Keratinocyte (primary cell): Measurements from ENCODE around the gene GDPD5.

Experiments
- EZH2 ChIP-seq: IDR thresholded peaks from one replicate; pipeline ENCODE4 v1.6.1; 2012; ENCODE audit warnings: inconsistent platforms, mild to moderate bottlenecking, low read length, moderate library complexity
- TF ChIP-seq, protein P1 (sequence below), 3 experiments: IDR thresholded peaks in 1 of 3; conservative IDR thresholded peaks in 1 of 3; optimal IDR thresholded peaks in 1 of 3; 2 replicates in 2 of 3; 3 replicates in 1 of 3; pipeline versions ENCODE3 to v1.5.1; 2011; ENCODE audit warnings: low read length in 3 of 3, mild to moderate bottlenecking in 3 of 3, moderate library complexity in 2 of 3, control low read depth in 1 of 3, inconsistent platforms in 1 of 3; ENCODE audit not compliant: insufficient read depth in 2 of 3; ENCODE audit errors: extremely low read depth in 1 of 3

DNA sequence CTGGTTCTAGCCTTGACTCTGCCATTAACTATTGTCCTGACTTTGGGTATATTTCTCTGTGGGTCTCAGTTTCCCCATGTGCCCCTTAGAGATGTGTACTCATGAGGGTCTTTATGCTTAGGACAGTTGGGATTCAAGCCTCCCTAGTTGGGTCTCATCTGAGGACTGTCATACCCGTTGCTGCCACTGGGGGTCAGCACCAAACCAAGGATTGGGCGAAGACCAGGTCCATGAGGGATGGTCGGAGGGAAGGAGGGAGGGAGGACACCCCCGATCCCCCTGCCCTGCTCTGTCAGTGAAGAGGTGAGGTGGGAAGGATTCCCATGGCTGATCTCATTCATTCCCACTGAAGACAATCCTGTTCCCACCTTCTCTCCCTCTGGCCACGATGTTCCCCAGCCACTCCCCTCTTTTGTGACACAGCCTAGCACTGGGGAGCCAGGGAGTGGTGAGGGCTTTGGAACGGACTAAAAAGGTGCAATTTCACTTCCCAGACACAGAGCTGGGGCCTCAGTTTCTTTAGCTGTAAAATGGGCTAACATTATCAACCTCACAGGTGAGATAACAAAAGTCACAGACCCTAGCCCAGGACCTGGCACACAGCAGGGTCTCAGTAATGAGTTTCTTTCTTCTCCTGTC, 80.3 kb downstream of the GDPD5 start:
- TF ChIP-seq, protein P1, sequence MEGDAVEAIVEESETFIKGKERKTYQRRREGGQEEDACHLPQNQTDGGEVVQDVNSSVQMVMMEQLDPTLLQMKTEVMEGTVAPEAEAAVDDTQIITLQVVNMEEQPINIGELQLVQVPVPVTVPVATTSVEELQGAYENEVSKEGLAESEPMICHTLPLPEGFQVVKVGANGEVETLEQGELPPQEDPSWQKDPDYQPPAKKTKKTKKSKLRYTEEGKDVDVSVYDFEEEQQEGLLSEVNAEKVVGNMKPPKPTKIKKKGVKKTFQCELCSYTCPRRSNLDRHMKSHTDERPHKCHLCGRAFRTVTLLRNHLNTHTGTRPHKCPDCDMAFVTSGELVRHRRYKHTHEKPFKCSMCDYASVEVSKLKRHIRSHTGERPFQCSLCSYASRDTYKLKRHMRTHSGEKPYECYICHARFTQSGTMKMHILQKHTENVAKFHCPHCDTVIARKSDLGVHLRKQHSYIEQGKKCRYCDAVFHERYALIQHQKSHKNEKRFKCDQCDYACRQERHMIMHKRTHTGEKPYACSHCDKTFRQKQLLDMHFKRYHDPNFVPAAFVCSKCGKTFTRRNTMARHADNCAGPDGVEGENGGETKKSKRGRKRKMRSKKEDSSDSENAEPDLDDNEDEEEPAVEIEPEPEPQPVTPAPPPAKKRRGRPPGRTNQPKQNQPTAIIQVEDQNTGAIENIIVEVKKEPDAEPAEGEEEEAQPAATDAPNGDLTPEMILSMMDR (optimal IDR thresholded peaks at IDR 0.05 in 1 of 3, IDR thresholded peaks at IDR 0.05 in 1 of 3, conservative IDR thresholded peaks at IDR 0.05 in 1 of 3; ENCODE audit: extremely low read depth in 1 of 3, insufficient read depth in 2 of 3, low read length in 3 of 3): peak; percentile 84 to 99 (median 93)
- TF ChIP-seq EZH2: no peak
